Epithelial cell of proximal tubule (primary cell): ENCODE data around the gene SLC4A1AP. TPM values are rescaled to one million over a fixed set of nuclear protein-coding genes. Genes with fewer than 3 reads are reported as not detected.

Experiments used
- DNase-seq: peaks from one replicate; pipeline ENCODE4 v3.0.0-alpha.2; 2011; ENCODE audit warnings: low read depth
- H3K4me3 ChIP-seq: 2 replicates; pipeline ENCODE4 v1.5.1; 2011; ENCODE audit warnings: low read depth, mild to moderate bottlenecking, low read length
- CTCF ChIP-seq: conservative IDR thresholded peaks from 2 replicates; pipeline ENCODE4 v1.5.1; 2012; ENCODE audit warnings: low read depth, mild to moderate bottlenecking, low read length
- total RNA-seq: library from RNA; depleted of rRNA; stranded (reverse); fragments of >200 nt; gene quantifications from 2 replicates; pipeline ENCODE4 v1.2.3, GENCODE V29; 2015

Gene SLC4A1AP
- total RNA-seq, 1 donor from 2014 or later = 34.7 TPM

DNA sequence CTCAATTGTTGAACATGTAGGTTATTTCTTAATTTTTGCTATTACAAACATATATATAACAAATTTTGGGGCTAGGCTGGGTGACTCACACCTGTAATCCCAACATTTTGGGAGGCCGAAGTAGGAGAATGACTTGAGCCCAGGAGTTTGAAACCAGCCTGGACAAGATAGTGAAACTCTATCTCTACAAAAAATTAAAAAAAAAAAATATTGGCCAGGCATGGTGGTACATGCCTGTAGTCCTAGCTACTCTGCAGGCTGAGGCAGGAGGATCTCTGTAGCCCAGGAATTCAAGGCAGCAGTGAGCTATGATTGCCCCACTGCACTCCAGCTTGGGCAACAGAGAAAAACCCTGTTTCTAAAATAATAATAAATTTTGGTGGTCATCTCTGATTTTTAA lies 23.5 kb downstream of the SLC4A1AP start:
- no peak overlapping the region for H3K4me3 ChIP-seq
- no peak for DNase-seq
- no peak for TF ChIP-seq CTCF

- peak; percentile 53 for DNase-seq
- H3K4me3 ChIP-seq = no peak overlapping the region
- TF ChIP-seq CTCF = no peak
Observed at GRCh38 chr2:27689424-27689823, 25.7 kb downstream of the SLC4A1AP start.

DNA sequence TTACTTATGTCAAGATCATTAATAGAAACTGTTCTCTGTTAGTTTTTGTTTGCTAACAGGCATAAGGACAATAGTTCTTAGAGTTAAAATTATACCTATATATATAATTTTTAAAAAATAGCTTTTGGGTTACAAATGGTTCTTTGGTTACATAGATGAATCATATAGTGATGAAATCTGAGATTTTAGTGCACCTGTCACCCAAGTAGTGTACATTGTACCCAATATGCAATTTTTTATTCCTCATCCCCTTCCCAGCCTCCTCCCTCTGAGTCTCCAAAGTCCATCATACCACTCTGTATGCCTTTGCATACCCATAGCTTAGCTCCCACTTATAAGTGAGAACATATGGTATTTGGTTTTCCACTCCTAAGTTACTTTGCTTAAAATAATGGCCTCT lies 26.4 kb downstream of the SLC4A1AP start:
- DNase-seq = no peak
- H3K4me3 ChIP-seq = no peak overlapping the region
- TF ChIP-seq CTCF = no peak

DNA sequence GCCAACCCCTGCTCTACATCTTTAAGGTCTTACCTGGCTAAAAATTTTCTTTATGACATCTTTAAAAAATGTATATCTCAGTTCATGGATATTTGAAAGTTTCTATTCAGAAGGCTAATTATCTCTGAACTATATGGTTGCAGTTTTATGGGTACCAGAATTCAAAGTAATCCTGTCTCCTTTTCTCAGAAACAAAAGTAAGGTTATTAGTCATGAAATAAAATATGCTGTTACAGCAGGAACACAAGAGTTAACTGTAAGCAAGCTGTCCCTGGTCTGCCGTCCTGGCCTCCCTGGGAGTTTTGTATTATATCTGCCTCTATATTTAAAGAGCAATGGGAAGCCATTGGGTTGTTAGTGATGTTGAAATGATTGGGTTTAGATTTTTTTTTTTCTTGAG lies 34.0 kb downstream of the SLC4A1AP start:
- no peak overlapping the region for H3K4me3 ChIP-seq
- no peak for TF ChIP-seq CTCF
- DNase-seq = no peak

- H3K4me3 ChIP-seq = no peak overlapping the region
- DNase-seq = no peak
- no peak for TF ChIP-seq CTCF
Observed at GRCh38 chr2:27701676-27702075, 38.0 kb downstream of the SLC4A1AP start.

- no peak for TF ChIP-seq CTCF
- H3K4me3 ChIP-seq = no peak overlapping the region
- DNase-seq = no peak
Observed at GRCh38 chr2:27702302-27702701, 38.6 kb downstream of the SLC4A1AP start.

- peak; percentile 93 for TF ChIP-seq CTCF
- H3K4me3 ChIP-seq = no peak overlapping the region
- DNase-seq = peak; percentile 61
Observed at GRCh38 chr2:27703638-27704341, 40.1 kb downstream of the SLC4A1AP start.
